HG02885 (cell line): Measurements from ENCODE around the gene RSAD1.

Experiments used
- ATAC-seq: cut with Tn5 transposase; IDR thresholded peaks from one replicate; pipeline ENCODE4 v1.9.1; 2021; ENCODE audit warnings: mild to moderate bottlenecking; ENCODE audit not compliant: unreplicated experiment, poor library complexity

Gene RSAD1

GRCh38 chr17:50514936-50515702 lies 36.5 kb downstream of the RSAD1 start:
- ATAC-seq = no peak

- ATAC-seq = no peak
Measured at GRCh38 chr17:50517011-50517410, 38.4 kb downstream of the RSAD1 start.

- no peak for ATAC-seq
Measured at GRCh38 chr17:50517504-50518383, 39.1 kb downstream of the RSAD1 start.

- no peak for ATAC-seq
Measured at GRCh38 chr17:50518384-50519023, 39.8 kb downstream of the RSAD1 start.

- ATAC-seq = no peak
Measured at GRCh38 chr17:50519141-50519834, 40.6 kb downstream of the RSAD1 start.

GRCh38 chr17:50520483-50520882 lies 41.8 kb downstream of the RSAD1 start:
- no peak for ATAC-seq

GRCh38 chr17:50521514-50521913 lies 42.9 kb downstream of the RSAD1 start:
- no peak for ATAC-seq

- ATAC-seq = no peak
Measured at GRCh38 chr17:50522766-50523165, 44.1 kb downstream of the RSAD1 start.

- ATAC-seq = no peak
Measured at GRCh38 chr17:50523208-50523607, 44.5 kb downstream of the RSAD1 start.

GRCh38 chr17:50524838-50525237 lies 46.2 kb downstream of the RSAD1 start:
- ATAC-seq = no peak

GRCh38 chr17:50527155-50527762 lies 48.6 kb downstream of the RSAD1 start:
- no peak for ATAC-seq

GRCh38 chr17:50527949-50528474 lies 49.4 kb downstream of the RSAD1 start:
- ATAC-seq = no peak

GRCh38 chr17:50529849-50530248 lies 51.2 kb downstream of the RSAD1 start:
- ATAC-seq = no peak

- no peak for ATAC-seq
Measured at GRCh38 chr17:50531428-50532025, 52.9 kb downstream of the RSAD1 start.

GRCh38 chr17:50532452-50533024 lies 53.9 kb downstream of the RSAD1 start, which contains the start of gene EPN3:
Gene EPN3, plus strand, starts transcription at chr17:50532735. Its CDS starts 3,822 bp downstream, at chr17:50536557.
- ATAC-seq = no peak

- ATAC-seq = no peak
Measured at GRCh38 chr17:50533185-50533584, 54.5 kb downstream of the RSAD1 start.

- ATAC-seq = no peak
Measured at GRCh38 chr17:50533720-50534148, 55.1 kb downstream of the RSAD1 start.

- no peak for ATAC-seq
Measured at GRCh38 chr17:50534222-50534978, 55.7 kb downstream of the RSAD1 start.
